Activated CD8-positive, alpha-beta memory T cell treated with anti-CD3 and anti-CD28 coated beads, Interleukin-2, amount 50 U/mL, for 4 hours (primary cell): Measurements from ENCODE around the gene PLEKHF1.

Experiments used
- DNase-seq: peaks from one replicate; pipeline ENCODE4 v3.0.0-alpha.2; 2020

PLEKHF1 gene

GRCh38 chr19:29635963-29636362, 29.3 kb upstream of the PLEKHF1 start:
- no peak for DNase-seq

DNA sequence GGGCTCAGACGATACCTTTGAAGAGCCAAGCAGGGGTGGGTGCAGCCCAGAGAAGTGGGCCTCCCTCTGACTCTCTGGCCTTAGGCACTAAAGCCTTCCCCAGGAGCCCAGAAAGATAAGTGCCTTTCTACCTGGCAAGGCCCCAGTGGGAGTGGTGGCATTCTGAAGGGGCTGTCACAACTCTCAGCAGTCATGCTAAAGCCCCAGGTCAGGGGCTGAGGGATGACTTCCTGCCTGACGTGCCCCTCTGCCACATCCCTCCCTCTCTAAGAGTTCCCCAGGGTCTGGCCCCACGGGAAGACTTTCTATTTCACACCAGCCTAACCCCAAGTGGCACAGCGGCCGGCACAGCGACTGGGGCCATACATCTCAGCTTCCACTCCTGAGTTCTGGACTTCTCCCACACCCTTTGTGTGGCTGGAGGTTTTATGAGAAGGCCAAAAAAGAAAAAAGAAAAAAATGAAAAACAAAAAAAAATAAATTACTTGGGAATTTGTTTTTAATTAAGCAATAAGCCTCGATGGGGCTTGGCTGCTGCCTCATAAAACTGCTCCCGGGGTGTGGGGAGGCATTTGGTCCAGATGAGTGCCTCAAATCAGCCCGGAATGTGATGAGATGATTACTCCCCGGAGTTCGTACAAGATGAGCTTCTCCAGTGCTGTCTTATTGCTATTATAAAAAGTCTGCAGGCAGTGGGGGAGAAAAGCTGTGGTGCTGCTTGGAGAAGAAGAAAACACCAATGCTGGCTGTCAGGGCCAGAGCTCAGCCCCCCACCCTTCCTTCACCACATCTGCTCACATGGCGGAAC, 28.5 kb upstream of the PLEKHF1 start:
- no peak for DNase-seq

GRCh38 chr19:29639086-29639485, 26.2 kb upstream of the PLEKHF1 start:
- DNase-seq, result no peak

- DNase-seq, result no peak
Observed at GRCh38 chr19:29640231-29640630, 25.0 kb upstream of the PLEKHF1 start.

DNA sequence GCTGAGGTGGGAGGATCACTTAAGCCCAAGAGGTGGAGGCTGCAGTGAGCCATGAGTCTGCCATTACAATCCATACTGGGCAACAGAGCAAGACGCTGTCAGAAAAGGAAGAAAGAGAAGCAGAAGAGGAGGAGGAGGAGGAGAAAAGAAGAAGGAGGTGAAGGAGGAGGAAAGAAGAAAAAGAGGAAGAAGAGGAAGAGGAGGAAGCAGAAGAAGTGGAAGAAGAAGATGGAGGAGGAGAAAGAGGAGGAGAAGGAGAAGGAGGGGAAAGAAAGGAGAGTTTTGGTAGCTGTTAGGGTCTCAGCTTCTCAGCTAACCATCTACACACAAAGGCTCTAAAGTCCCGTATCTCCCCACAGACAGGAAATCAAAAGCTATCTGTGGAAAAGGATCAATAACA, 23.7 kb upstream of the PLEKHF1 start:
- DNase-seq, result no peak

DNA sequence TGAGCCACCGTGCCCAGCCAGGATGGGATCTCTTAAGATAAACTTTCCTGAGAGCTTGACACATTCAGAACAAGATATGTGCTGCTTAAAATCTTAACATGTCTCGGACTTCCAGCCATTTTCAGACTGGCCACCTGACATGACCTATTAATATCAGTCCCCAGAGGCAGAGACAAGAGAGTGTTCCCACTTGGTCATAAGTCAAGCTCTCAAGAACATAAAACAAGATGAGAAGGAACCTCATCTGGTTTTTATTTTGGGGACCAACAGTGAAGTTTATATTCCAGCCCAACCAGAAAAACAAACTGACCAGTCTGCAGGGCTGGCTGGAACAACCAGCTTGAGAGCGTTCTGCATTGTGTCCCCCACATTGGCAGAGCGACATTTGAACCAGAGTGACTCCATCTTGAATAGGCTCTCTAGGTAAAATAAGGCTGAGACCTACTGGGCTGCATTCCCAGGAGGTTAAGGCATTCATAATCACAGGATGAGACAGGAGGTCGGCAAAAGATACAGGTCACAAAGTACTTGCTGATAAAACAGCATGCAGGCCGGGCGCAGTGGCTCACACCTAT, 21.8 kb upstream of the PLEKHF1 start:
- no peak for DNase-seq

DNA sequence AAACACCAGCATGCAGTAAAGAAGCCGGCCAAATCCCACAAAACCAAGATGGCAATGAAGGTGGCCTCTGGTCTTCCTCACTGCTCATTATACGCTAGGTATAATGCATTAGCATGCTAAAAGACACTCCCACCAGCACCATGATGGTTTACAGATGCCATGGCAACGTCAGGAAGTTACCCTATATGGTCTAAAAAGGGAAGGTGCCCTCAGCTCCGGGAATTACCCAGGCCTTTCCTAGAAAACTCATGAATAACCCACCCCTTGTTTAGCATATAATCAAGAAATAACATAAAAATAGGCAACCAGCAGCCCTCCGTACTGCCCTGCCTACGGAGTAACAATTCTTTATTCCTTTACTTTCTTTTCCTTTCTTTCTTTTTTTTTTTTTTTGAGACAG, 21.1 kb upstream of the PLEKHF1 start:
- no peak for DNase-seq

GRCh38 chr19:29645491-29645867, 19.8 kb upstream of the PLEKHF1 start:
- DNase-seq, result no peak

GRCh38 chr19:29645911-29646310, 19.4 kb upstream of the PLEKHF1 start:
- DNase-seq, result no peak

DNA sequence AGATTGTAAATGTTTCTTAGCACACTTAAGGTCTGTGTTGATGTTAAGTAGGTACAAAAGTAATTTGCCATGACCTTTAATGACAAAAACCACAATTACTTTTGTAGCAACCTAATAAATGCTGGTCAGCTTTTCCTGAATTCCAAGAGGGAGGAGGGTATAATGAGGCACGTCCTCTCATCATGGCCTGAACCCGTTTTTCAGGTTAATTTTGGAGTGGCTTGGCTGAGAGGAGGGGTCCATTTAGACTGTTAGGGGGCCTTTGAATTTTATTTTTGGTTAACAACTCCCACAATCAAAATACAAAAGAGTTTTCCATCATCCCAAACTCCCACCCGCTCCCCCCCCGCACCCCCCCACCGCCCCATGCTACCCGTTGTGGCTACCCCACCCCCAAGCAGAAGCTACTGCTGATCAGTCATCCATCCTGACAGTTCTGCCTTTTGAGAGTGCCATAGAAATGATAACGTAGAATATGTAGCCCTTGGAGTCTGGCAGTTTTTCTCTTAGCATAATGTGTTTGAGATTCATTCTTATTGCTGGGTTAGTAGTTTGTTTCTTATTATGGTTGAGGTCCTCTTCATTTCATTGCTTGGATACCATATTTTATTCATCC, 14.4 kb upstream of the PLEKHF1 start:
- DNase-seq, result no peak

GRCh38 chr19:29651622-29652394, 13.5 kb upstream of the PLEKHF1 start:
- DNase-seq, result peak; percentile 3

GRCh38 chr19:29653398-29653797, 11.9 kb upstream of the PLEKHF1 start:
- DNase-seq, result no peak

DNA sequence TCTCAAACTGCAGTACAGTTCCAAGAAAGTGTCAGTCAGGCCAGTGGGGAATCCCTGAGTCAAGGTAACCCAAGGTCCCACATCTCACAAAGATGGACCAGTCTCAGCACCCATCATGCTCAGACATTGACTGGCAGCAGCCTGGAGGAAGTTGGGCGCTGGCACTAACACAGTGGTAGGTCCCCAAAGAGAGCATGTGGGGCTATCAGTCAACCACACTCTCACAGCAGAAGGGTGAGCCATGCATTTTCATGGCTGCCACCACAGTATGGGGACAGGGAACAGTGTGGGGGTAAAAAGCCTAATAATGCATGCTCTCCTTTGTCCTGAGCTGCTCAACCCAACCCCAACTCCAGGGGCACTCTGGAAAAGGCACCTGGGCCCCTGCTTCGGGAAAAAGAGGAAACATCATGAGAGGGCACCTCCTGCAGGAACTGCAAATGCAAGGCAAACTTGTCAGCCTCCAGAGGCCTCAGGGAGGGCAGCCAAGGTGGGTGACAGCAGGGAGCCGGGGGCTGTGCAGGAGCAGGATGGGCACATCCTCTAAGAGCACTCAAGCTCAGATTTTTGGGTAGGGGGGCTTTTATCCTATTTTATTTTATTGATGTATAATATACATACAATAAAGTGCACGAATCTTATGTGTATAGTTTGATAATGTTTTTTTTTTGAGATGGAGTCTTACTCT, 9.5 kb upstream of the PLEKHF1 start:
- DNase-seq, result no peak

GRCh38 chr19:29658221-29658991, 6.9 kb upstream of the PLEKHF1 start:
- no peak for DNase-seq

DNA sequence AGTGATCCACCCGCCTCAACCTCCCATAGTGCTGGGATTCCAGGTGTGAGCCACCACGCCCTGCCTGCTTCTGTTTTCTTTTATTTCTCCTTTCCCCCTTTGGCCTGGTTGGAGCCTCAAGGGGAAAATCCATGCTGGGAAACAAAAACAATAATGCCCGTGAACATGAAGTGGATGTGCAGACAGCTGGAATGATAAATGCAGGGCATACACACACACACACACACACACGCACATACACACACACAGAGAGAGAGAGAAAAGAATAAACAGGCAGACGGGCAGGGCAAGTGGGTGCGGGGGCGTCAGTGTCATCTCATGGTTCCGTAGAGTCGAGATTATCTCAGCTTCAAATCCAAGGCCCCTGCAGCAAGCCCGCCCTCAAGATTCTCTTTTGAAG, 4.4 kb upstream of the PLEKHF1 start:
- DNase-seq, result peak; percentile 71

DNA sequence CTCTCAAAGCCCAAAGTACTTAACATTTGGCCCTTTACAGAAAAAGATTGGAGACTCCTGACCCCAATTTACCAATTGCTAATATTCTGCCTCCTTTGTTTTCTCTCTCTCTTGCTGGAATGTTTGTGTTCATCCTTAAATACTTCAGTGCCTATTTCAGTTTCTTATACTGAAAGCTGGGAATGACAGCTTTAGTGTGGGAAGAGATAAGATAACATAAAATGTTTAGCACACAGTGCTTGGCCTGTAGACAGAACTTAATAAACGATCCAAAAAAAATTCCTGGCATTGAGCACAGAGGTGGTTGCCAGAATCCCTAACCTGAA, 3.0 kb upstream of the PLEKHF1 start:
- DNase-seq, result no peak

DNA sequence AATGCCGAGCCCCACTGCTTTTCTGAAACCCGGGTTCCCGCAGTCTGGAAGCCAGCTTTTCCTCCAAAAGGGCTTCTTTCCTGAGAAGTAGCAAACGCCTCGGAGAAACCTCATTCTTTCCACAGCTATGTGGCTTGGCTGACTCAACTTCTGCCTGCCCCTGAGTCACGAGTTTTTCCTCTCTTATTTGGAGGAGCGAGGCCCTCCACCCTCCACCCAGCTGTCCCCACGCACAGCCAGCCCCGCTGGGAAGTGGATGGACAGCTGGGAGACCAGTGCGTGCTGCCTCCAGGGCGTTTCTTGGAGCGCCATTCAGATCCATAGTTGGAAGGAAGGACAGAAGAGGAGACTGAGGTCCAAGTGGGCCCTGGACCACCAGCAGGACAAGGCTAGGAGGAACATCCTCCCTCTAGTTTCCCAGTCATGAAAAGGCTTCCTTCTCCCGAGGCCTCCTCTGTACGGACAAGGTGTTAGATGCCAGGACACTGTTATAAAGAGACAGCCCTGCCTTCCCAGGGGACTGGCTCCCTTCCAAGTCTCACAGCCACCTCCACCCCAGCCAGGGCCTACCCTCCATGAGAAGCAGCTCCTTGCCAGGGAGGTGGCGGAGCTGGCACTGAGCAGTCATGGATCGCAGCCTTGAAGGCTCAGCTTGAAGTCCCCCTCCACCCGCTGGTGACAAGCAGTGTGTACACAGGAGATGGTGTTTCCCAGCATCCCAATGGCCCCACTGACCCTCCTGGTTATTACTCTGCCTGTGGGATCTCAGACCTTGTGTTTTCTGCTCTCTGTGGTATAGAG, 2.5 kb upstream of the PLEKHF1 start:
- DNase-seq, result no peak

DNA sequence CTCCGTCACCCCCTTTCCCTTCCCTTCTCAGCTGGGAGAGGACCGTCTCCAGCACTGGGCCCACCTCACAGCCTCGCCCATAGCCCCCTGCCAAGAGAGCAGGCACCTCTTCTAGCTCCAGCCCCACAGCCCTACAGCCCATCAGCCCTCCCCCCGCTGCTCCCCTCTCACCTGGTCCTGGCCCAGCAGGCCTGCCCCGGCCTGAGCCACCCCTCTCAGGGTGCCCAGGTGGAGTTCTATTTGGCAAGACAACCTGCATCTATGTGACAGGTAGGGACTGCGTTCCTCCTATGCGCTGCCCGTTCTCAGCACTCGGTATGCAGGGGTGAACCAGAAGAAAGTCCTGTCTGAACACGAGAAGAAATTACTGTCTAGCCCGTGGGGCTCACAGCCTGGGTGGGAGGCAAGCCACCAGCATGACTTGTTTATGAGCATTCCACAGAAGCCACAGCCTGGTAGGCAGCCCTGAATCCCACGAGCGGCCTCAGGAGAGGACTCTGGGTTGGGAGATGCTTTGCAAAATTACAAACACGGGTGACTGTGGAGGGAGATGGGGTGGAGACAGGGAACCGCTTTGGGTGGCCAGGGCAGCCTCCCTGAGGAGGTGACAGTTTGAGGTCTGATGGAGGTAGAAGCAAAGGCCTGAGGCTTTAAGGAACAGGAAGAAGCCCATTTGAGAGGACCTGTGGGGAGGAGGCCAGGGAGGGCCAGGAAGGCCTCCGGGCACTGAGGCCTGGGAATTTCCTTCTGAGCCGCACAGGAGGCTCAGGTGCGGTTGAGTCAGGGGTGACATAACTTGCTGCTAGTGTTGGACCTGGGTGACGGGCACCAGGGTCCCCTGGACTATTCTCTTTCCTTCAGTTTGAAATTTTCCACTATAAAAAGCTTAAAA, 1.2 kb upstream of the PLEKHF1 start:
- no peak for DNase-seq

DNA sequence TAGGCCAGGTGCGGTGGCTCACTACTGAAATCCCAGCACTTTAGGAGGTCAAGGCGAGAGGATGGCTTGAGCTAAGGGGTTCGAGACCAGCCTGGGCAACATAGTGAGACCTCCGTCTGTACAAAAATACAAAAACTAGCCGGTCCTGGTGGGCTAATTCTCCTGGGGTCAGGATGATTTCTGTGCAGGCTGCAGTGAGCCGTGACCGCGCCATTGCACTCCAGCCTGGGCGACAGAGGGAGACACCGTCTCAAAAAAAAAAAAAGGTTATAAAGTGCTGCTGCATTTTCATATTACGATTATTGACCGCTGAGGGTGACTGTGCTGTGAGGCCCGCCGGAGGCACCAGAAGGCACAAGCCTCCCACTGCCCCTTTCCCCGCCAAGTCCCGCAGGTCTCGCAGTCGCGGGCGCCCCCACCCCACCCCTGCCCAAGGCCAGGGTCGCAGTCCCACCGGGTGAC, 477 bp upstream of the PLEKHF1 start:
- no peak for DNase-seq
